ENCODE data around the gene SLC66A2. TPM values are rescaled to one million over a fixed set of nuclear protein-coding genes. Genes with fewer than 3 reads are reported as not detected.
A peak's percentile ranks its signal among the peaks of the same experiment; 100 is the strongest.

Gene SLC66A2
- total RNA-seq, 4 donors from 2014 or later: 65.6 to 112 (median 75.3) TPM

DNA sequence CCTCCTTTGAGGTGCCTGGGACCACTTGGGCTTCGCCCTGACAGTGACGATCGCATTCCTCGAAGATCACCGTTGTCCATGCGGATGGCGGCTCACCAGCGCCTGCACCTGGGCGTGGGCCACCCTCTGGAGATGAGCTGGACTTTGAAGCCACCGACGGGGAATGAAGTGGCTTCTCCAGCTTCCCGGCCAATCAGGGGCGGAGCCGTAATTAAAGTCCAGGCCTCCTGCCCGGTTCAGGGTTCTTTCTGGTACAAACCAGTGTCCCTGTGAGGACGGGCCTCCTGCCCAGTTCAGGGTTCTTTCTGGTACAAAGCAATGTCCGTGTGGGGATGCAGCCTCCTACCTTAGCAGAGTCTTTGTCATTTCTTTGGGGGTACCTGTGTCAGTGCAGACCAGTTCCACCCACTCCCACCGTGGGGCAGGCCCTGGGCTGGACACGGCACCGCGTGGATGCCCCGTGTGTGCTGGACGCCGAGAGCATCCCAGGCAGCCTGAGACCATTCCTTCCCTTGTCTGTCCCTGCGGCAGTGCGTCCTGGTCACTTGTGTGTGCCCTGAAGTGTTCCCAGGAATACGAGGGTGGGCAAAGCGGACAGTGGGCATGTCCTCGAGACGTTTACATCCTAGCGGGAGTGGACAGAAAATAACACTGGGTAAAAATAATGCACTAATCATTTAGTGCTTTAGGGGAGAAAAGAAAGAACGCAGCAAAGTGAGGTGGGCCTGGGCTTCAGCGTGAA is 98.7 kb downstream of the SLC66A2 start:
- no peak overlapping the region for H3K4me3 ChIP-seq (ENCODE audit: low read depth, poor library complexity, severe bottlenecking)
- no peak for TF ChIP-seq POLR2A (IDR thresholded peaks at IDR 0.05)
- TF ChIP-seq, protein P1, sequence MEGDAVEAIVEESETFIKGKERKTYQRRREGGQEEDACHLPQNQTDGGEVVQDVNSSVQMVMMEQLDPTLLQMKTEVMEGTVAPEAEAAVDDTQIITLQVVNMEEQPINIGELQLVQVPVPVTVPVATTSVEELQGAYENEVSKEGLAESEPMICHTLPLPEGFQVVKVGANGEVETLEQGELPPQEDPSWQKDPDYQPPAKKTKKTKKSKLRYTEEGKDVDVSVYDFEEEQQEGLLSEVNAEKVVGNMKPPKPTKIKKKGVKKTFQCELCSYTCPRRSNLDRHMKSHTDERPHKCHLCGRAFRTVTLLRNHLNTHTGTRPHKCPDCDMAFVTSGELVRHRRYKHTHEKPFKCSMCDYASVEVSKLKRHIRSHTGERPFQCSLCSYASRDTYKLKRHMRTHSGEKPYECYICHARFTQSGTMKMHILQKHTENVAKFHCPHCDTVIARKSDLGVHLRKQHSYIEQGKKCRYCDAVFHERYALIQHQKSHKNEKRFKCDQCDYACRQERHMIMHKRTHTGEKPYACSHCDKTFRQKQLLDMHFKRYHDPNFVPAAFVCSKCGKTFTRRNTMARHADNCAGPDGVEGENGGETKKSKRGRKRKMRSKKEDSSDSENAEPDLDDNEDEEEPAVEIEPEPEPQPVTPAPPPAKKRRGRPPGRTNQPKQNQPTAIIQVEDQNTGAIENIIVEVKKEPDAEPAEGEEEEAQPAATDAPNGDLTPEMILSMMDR (IDR thresholded peaks at IDR 0.05): no peak
- peak in 1 of 2 donors; percentile 76 for DNase-seq (ENCODE audit: low spot score in 2 of 2)
- 91 to 92% methylated on average over 25 to 33 of the region's 33 CpGs for WGBS, 2 donors
- intact Hi-C loops (cut with DNase I; ENCODE audit: low total_unique reads): no loop called here

Other genes starting within 250 kb of the SLC66A2 start
- under 1 TPM in 1 of 4 donors, not detected in 3; 0.84 TPM for gene KCNG2, start 153.7 kb downstream of the SLC66A2 start, total RNA-seq
- gene HSBP1L1, start 13.0 kb upstream of the SLC66A2 start, total RNA-seq: 10 to 100 TPM; 34.7 to 77.3 (median 62.2) TPM
- gene TXNL4A, start 36.9 kb upstream of the SLC66A2 start, total RNA-seq: 10 to 100 TPM; 12.6 to 49.9 (median 24.0) TPM
- gene RBFA, start 82.8 kb upstream of the SLC66A2 start, total RNA-seq: 10 to 100 TPM; 30.8 to 43.5 (median 38.1) TPM
- 10 to 100 TPM; 18.1 to 22.6 (median 19.9) TPM for gene ADNP2, start 157.6 kb upstream of the SLC66A2 start, total RNA-seq

Measured in lower leg skin (tissue), 4 donors.